NCI-H1694 (cell line): ENCODE data around the gene PDE4D.

Experiments used
- DNase-seq: peaks from one replicate; lab custom pipeline; 2025; lab: John Stamatoyannopoulos, UW

PDE4D gene

GRCh38 chr5:59256331-59256730 lies 637.2 kb downstream of the PDE4D start:
- DNase-seq = no peak

DNA sequence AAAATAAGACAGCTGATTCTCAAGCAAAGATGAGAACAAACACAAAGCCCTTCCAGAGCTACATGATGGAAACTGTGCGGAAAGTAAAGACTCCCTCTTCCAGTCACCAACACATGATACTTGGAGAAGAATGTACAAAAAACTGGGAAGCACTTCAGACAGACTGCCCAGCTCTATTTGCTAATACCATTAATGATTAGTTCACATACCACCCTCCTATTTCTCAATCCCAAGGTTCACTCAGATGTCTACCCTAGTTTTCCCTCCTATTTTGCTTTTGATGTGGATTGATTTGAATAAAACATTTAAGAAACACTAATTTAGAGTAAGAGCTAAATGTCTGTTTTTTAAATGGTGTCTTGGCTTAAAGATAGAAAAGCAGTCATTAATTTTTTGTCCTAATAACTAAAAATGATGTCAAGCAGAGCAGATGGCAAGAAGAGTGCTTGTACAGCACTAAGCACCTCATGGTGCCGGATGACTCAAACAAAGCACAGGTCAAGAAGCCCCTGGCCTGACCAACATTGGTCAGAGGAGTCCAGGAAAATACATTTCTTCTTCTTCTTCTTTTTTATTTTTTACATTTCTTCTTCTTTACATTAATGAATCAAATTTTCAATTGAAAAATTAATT lies 639.4 kb downstream of the PDE4D start:
- no peak for DNase-seq

DNA sequence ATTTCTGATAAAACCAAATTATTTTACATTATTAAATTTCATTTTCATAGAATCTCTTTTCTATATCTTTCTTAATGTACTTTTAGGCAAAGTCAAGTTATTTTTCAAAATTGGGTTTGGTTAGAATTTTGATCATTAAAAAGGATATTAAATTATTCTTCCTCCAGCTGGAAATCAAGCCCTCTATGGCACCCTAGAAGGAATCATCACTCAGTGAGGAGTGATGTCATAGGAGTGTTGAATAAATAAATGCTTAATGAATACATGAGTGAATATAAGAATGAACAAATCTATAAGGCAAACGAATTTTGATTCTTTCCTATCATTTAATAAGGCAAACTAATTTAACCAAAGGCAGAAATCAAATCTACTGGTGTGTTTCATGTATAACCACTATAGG lies 639.9 kb downstream of the PDE4D start:
- DNase-seq = no peak

DNA sequence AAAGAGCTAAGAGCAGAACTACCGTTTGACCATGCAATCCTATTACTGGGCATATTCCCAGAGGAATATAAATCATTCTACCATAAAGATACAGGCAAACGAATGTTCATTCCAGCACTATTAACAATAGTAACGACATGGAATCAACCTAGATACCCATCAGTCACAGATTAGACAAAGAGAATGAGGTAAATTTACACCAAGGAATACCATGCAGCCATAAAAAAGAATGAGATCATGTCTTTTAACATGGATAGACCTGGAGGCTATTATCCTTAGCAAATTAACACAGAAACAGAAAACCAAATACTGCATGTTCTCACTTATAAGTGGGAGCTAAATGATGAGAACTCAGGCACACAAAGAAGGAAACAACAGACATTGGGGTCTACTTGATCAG lies 641.9 kb downstream of the PDE4D start:
- no peak for DNase-seq

DNA sequence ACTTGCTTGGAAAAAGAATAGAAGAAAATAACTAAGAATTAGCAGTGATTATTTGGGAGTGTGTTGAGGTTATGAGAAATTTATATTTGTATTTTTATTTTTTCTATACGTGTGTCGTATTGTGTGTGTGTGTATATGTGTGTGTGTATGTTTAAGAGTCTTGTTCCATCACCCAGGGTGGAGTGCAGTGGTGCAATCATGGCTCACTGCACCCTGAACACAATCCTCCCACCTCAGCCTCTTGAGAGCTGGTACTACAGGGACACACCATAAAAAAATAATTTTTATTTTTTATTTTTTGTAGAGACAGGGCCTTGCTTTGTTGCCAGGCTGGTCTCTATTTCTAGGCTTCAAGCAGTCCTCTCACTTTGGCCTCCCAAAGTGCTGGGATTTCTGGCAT lies 643.8 kb downstream of the PDE4D start:
- DNase-seq = no peak

DNA sequence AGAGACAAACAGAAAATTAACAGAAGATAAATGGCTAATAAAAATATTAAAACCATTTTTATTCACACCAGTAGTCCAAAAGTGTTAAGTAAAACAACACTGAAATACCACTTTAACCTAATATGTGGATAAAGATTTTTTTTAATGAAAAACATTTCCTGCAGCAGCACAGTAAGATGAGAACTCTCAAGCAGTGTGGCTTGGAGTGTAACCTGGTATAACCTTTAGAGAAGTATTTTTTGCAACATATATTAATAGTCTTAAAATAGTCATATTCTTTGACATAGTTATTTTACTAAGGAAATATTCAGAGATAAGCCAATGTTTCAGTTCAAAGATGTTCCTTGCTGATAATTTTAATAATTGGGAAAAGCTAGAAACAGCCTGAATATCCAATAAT lies 644.4 kb downstream of the PDE4D start:
- DNase-seq = no peak

GRCh38 chr5:59246882-59247281 lies 646.6 kb downstream of the PDE4D start:
- DNase-seq = no peak

GRCh38 chr5:59246145-59246869 lies 647.2 kb downstream of the PDE4D start:
- no peak for DNase-seq

DNA sequence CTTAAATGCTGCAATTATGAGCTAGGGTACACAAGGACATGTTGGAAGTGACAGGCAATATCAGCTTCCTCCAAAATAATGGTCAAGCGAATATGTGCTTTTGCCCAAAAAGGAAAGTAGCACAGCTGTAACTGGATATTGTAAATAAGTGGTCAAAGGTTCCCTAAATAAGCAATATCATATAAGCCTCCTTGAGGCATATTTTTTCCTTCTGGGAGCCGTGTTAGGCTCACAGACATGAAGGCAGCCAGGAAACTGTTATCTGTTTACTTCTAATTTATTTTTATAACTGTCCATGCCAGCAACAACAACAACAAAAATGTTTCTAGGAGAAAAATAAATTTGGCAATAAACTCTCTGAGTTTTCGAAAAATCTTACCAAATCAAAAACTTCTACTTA lies 648.3 kb downstream of the PDE4D start:
- DNase-seq = no peak

- no peak for DNase-seq
Measured at GRCh38 chr5:59241552-59241951, 652.0 kb downstream of the PDE4D start.

DNA sequence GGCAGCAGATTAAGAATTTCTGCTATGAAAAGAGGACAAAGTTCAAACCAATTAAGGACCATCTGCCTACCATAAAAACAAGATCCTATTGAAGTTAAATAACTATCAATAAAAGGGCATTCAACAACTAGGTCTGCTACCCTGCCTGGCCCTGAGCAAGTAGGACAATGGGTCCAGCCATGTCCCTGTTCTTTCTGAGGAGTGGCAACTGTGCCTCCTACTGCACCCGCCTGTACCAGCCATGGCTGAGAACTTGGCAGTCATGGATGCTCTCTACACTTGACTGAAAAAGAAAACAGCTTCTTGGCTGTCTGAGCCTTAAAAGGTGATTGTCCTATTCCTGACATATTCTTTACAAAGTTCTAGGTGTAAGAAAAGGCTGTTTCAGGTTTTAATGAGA lies 652.4 kb downstream of the PDE4D start:
- DNase-seq = no peak

GRCh38 chr5:59238126-59238902 lies 655.2 kb downstream of the PDE4D start:
- no peak for DNase-seq

- DNase-seq = no peak
Measured at GRCh38 chr5:59236986-59237385, 656.5 kb downstream of the PDE4D start.

- no peak for DNase-seq
Measured at GRCh38 chr5:59236448-59236847, 657.1 kb downstream of the PDE4D start.

DNA sequence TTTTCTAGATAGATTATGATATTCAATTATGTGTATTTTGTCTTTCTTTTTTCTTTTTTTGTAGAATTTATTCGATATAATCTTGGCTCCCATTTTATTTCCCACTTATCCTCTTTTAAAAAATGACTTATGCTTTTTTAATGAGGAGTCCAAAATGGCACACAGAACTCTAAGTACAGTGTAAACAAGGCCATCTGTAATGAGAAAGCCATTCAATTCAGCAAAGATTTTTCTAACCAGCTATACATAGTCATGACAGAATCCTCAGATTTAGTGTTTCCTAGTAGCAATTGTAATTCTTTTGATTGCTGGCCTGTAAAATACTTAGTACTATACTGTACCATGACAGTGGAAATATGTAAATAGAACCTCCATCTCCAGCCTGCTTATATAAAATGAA lies 659.3 kb downstream of the PDE4D start:
- DNase-seq = peak; percentile 66

DNA sequence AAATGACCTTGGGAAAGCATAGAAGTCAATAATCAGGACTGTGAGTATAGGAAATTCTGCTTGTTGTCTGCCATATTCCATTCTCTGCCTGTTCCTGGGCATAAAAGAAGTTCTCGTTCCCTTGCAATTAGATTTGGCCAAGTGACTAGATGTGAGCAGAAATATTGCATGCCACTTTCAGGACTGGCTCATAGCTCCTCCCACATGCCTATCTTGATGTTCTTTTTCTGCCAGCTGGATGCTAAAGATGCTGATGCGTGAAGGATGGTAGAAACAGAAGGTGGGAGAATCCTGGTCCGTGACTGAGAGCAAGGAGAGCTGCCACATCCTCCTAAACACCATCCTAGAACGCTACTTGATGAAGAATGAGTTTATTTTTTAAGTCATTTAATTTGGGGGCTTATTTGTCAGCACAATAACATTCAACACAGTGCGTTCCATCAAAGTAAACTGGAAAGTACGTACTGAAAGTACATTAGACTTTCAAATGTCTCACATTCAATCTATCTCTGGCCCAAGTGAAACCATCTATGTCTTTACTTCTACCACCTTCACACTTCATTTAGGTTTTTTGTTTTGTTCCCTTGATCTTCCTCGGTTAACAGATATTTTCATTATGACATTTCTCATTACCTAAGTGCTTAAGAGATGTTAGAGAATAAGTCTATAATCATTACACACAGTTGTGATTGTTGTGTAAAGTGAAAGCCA lies 662.1 kb downstream of the PDE4D start:
- no peak for DNase-seq

GRCh38 chr5:59222687-59223511 lies 670.6 kb downstream of the PDE4D start:
- peak; percentile 61 for DNase-seq

DNA sequence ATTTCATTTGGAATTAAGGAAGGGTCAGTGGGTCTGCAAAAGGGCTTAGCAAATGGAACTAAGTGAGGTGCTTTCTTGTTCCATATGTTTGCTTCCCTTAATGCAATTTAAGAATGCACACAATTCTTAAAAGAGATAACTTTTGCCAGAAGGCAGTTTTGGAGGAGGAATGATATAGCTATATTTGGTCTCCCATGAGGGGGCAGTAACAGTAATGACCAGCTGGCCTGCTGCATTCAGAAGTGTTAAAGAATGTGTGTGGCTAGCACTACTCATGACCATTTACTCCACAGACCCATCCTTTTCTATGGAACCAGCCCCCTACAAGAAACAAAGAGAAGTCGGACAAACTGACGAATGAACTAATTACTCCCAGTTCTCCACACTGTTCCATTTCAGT lies 671.8 kb downstream of the PDE4D start:
- DNase-seq = no peak

- DNase-seq = no peak
Measured at GRCh38 chr5:59218424-59219045, 675.0 kb downstream of the PDE4D start.

- DNase-seq = no peak
Measured at GRCh38 chr5:59216841-59217240, 676.7 kb downstream of the PDE4D start.

GRCh38 chr5:59212596-59212995 lies 680.9 kb downstream of the PDE4D start:
- no peak for DNase-seq
